Measurements from ENCODE around the gene PUM2.

Gene PUM2

DNA sequence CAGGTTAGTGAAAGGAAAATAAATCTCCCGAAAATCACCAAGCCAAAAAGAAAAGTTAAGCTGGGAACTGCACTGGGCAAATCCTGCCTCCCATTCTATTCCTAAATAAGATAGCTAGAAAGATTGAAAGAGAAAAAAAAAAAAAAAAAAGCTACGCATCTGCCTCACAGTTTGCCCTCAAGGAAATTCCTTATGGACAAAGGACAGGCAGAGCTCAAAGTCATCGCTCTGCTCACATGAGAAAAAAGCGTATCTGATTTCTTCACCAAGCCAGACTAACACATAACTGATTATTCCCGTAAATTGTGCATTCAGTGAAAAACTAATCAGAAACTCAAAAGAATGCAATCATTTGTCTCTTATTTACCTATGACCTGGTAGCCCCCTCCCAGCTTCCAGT is 50.0 kb downstream of the PUM2 start:
- no peaks in the 10 kb centered on the region for H3K9me3 ChIP-seq (ENCODE audit: control insufficient read depth in 2 of 2, low read length in 2 of 2)
- no peaks in the 10 kb centered on the region for H3K4me1 ChIP-seq (ENCODE audit: control insufficient read depth in 2 of 2, insufficient read depth in 2 of 2, low read length in 2 of 2)
- no peak overlapping the region for H3K9ac ChIP-seq (ENCODE audit: low read depth in 1 of 2, low read length in 2 of 2)
- no peak overlapping the region for H3K4me3 ChIP-seq (ENCODE audit: low read length in 2 of 2)
- H3K27me3 ChIP-seq (ENCODE audit: control insufficient read depth in 2 of 2, insufficient read depth in 2 of 2, low read length in 2 of 2) = no peaks in the 10 kb centered on the region
- peaks cover 36 to 48% of the 10 kb centered on the region in 2 donors for H3K36me3 ChIP-seq (ENCODE audit: control insufficient read depth in 2 of 2, insufficient read depth in 2 of 2, low read length in 2 of 2)
- H3K27ac ChIP-seq (ENCODE audit: low read depth in 2 of 2, low read length in 2 of 2) = no peak overlapping the region

DNA sequence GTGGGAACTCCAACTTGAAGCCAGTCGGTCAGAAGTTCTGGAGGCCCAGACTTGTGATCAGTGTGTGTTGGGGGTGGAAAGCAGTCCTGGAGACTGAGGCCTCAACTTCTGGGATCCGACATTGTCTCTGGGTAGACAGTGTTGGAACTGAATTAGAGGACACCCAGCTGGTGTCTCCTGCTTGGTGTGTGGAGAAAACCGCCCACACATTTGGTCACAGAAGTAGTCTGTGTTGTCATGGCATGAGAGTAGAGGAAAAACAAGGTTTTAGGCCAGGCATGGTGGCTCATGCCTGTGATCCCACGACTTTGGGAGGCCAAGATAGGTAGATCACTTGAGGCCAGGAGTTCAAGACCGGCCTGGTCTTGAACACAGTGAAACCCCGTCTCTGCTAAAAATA is 51.5 kb downstream of the PUM2 start:
- Histone ChIP-seq H3K9ac (ENCODE audit: low read depth in 1 of 2, low read length in 2 of 2) (no peak overlapping the region), H3K36me3 (ENCODE audit: control insufficient read depth in 2 of 2, insufficient read depth in 2 of 2, low read length in 2 of 2) (peaks cover 34 to 48% of the 10 kb centered on the region in 2 donors), H3K9me3 (ENCODE audit: control insufficient read depth in 2 of 2, low read length in 2 of 2) (no peaks in the 10 kb centered on the region), H3K27ac (ENCODE audit: low read depth in 2 of 2, low read length in 2 of 2) (no peak overlapping the region), H3K4me1 (ENCODE audit: control insufficient read depth in 2 of 2, insufficient read depth in 2 of 2, low read length in 2 of 2) (no peaks in the 10 kb centered on the region), H3K4me3 (ENCODE audit: low read length in 2 of 2) (no peak overlapping the region), H3K27me3 (ENCODE audit: control insufficient read depth in 2 of 2, insufficient read depth in 2 of 2, low read length in 2 of 2) (no peaks in the 10 kb centered on the region)

DNA sequence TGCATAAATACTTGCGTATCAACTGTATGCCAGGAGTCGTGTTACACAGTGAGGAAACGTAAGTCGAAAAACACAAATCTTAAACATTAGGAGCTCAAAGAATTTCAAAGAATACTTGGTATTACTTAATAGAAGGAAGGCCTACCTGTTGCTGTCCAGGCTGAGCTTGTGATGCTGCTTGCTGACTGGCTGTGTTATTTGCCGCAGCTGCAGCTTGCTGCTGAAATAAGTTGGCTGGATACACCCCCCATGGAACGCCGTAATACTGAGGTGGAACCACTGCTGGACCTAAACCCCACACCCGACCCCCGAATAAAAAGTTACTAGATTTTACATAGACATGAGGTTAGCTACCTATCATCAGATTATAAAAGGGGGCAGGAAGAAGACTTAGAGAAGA is 56.4 kb downstream of the PUM2 start:
- Histone ChIP-seq H3K4me3 (ENCODE audit: low read length in 2 of 2) (no peak overlapping the region), H3K27ac (ENCODE audit: low read depth in 2 of 2, low read length in 2 of 2) (no peak overlapping the region), H3K27me3 (ENCODE audit: control insufficient read depth in 2 of 2, insufficient read depth in 2 of 2, low read length in 2 of 2) (no peaks in the 10 kb centered on the region), H3K9ac (ENCODE audit: low read depth in 1 of 2, low read length in 2 of 2) (no peak overlapping the region), H3K36me3 (ENCODE audit: control insufficient read depth in 2 of 2, insufficient read depth in 2 of 2, low read length in 2 of 2) (peaks cover 37 to 54% of the 10 kb centered on the region in 2 donors), H3K9me3 (ENCODE audit: control insufficient read depth in 2 of 2, low read length in 2 of 2) (no peaks in the 10 kb centered on the region), H3K4me1 (ENCODE audit: control insufficient read depth in 2 of 2, insufficient read depth in 2 of 2, low read length in 2 of 2) (no peaks in the 10 kb centered on the region)

DNA sequence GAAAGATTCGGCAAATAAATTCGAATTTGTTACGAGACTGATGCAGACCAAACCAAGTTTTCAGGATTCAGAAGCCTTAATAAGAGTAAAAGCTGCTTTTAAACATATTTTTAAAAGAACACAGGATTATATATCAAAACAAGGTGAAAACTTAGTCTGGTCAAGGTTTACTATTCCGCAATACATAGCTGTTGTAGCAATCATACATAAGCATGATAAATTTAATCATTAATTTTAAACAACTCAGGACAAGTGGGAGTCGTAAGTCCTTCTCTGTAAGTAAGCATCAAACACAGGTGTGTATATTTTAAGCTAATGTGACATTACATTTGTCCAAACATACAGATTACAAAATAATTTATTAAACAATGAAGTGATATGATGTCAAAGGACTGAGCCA is 57.7 kb downstream of the PUM2 start:
- no peaks in the 10 kb centered on the region for H3K9me3 ChIP-seq (ENCODE audit: control insufficient read depth in 2 of 2, low read length in 2 of 2)
- H3K4me1 ChIP-seq (ENCODE audit: control insufficient read depth in 2 of 2, insufficient read depth in 2 of 2, low read length in 2 of 2) = no peaks in the 10 kb centered on the region
- no peaks in the 10 kb centered on the region for H3K27me3 ChIP-seq (ENCODE audit: control insufficient read depth in 2 of 2, insufficient read depth in 2 of 2, low read length in 2 of 2)
- peaks cover 44 to 58% of the 10 kb centered on the region in 2 donors for H3K36me3 ChIP-seq (ENCODE audit: control insufficient read depth in 2 of 2, insufficient read depth in 2 of 2, low read length in 2 of 2)
- no peak overlapping the region for H3K27ac ChIP-seq (ENCODE audit: low read depth in 2 of 2, low read length in 2 of 2)
- no peak overlapping the region for H3K9ac ChIP-seq (ENCODE audit: low read depth in 1 of 2, low read length in 2 of 2)
- H3K4me3 ChIP-seq (ENCODE audit: low read length in 2 of 2) = no peak overlapping the region

DNA sequence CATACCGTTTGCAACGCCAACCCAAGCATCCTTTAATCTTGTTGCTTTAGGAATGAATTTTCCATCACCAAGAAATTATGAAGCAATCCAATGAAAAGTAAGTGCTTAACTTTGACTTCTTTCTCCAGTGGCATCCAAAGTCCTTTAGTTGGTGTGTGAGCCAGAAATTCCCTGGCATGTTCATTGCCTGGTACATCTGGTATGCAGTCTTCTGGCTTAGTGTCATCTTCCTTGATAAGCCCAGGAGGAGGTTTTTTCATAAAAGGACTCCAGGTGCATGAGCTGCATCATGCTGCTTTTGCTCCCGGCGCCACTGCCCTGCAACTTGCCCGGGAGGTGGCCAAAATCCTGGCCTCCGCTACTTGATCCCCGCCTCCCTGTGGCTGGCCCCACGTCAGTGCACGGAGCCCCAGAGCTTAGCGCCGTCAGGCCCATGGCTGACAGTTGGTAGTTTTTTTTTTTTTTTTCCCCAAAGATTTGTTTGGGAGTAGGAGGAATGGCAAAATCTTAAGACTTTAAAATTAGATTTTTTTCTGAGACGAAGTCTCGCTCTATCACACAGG is 58.7 kb downstream of the PUM2 start:
- H3K4me3 ChIP-seq (ENCODE audit: low read length in 2 of 2) = no peak overlapping the region
- H3K27ac ChIP-seq (ENCODE audit: low read depth in 2 of 2, low read length in 2 of 2) = no peak overlapping the region
- no peak overlapping the region for H3K9ac ChIP-seq (ENCODE audit: low read depth in 1 of 2, low read length in 2 of 2)
- peaks cover 46 to 53% of the 10 kb centered on the region in 2 donors for H3K36me3 ChIP-seq (ENCODE audit: control insufficient read depth in 2 of 2, insufficient read depth in 2 of 2, low read length in 2 of 2)
- H3K27me3 ChIP-seq (ENCODE audit: control insufficient read depth in 2 of 2, insufficient read depth in 2 of 2, low read length in 2 of 2) = no peaks in the 10 kb centered on the region
- no peaks in the 10 kb centered on the region for H3K9me3 ChIP-seq (ENCODE audit: control insufficient read depth in 2 of 2, low read length in 2 of 2)
- H3K4me1 ChIP-seq (ENCODE audit: control insufficient read depth in 2 of 2, insufficient read depth in 2 of 2, low read length in 2 of 2) = no peaks in the 10 kb centered on the region

- H3K36me3 ChIP-seq (ENCODE audit: control insufficient read depth in 2 of 2, insufficient read depth in 2 of 2, low read length in 2 of 2) = peaks cover 44 to 50% of the 10 kb centered on the region in 2 donors
- no peaks in the 10 kb centered on the region for H3K9me3 ChIP-seq (ENCODE audit: control insufficient read depth in 2 of 2, low read length in 2 of 2)
- H3K9ac ChIP-seq (ENCODE audit: low read depth in 1 of 2, low read length in 2 of 2) = no peak overlapping the region
- no peak overlapping the region for H3K27ac ChIP-seq (ENCODE audit: low read depth in 2 of 2, low read length in 2 of 2)
- H3K27me3 ChIP-seq (ENCODE audit: control insufficient read depth in 2 of 2, insufficient read depth in 2 of 2, low read length in 2 of 2) = no peaks in the 10 kb centered on the region
- no peak overlapping the region for H3K4me3 ChIP-seq (ENCODE audit: low read length in 2 of 2)
- no peaks in the 10 kb centered on the region for H3K4me1 ChIP-seq (ENCODE audit: control insufficient read depth in 2 of 2, insufficient read depth in 2 of 2, low read length in 2 of 2)
These were observed 59.5 kb downstream of the PUM2 start for GRCh38 chr2:20291106-20291564.

DNA sequence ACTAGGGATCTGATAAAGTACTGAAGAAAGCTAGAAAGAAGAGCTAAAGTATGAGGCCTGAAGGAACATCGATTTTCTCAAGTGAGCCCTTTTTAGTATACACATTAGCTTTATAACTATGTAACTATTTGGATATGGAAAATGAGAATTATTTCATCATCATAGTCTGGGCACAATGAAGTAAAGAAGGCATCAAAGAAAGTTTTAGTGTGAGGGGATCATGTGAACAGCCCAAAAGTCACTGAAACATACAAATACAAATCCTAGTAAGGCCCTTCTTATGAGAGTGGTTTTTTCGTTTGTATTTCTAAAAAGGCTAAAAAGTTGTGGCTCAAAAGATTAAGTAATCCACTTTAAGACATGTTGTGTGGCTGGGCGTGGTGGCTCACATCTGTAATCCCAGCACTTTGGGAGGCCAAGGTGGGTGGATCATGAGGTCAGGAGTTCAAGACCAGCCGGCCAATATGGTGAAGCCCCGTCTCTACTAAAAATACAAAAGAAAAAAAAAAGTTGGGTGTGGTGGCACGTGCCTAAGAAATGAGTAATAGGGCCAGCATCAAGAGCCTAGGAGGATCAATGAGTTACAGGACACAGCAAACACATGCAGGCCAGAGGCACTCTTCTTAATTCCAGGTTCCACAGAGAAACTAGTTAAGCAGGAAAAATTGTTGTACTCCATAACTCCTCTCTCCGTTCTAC is 61.9 kb downstream of the PUM2 start:
- Histone ChIP-seq H3K4me1 (ENCODE audit: control insufficient read depth in 2 of 2, insufficient read depth in 2 of 2, low read length in 2 of 2) (no peaks in the 10 kb centered on the region), H3K27ac (ENCODE audit: low read depth in 2 of 2, low read length in 2 of 2) (no peak overlapping the region), H3K4me3 (ENCODE audit: low read length in 2 of 2) (no peak overlapping the region), H3K9ac (ENCODE audit: low read depth in 1 of 2, low read length in 2 of 2) (no peak overlapping the region), H3K27me3 (ENCODE audit: control insufficient read depth in 2 of 2, insufficient read depth in 2 of 2, low read length in 2 of 2) (no peaks in the 10 kb centered on the region), H3K9me3 (ENCODE audit: control insufficient read depth in 2 of 2, low read length in 2 of 2) (no peaks in the 10 kb centered on the region), H3K36me3 (ENCODE audit: control insufficient read depth in 2 of 2, insufficient read depth in 2 of 2, low read length in 2 of 2) (peaks cover 49 to 50% of the 10 kb centered on the region in 2 donors)

DNA sequence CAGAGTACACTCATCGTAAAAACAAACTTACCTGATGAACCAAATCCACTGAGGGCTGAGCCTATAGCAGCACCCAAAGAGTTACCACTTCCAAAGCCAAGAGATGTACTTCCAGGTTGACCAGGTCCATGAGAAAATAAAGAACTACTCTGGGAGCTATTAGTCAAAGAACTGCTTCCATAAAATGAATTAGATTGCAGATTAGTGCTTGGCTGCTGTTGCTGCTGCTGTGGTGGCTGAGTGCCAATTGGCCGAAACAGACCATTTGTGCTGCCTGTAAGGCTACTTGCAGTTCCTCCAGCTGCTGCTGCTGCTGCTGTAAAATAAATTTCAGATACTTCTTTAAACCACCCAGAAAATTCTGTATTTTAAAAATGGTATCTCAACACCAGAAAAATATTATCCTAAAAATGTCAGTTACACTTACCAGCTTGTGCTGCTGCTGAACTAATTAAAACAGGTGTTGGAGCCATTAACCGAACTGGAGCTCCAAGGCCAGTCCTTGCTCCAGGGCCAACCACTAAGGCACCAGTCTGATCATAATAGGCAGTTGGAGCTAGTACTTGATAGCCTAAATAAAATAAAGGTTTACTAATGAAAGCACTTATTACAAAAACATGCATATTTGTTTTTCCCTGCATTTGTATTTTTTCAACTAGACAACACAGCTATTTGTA is 67.6 kb downstream of the PUM2 start:
- Histone ChIP-seq H3K27me3 (ENCODE audit: control insufficient read depth in 2 of 2, insufficient read depth in 2 of 2, low read length in 2 of 2) (no peaks in the 10 kb centered on the region), H3K36me3 (ENCODE audit: control insufficient read depth in 2 of 2, insufficient read depth in 2 of 2, low read length in 2 of 2) (peaks cover 54 to 57% of the 10 kb centered on the region in 2 donors), H3K27ac (ENCODE audit: low read depth in 2 of 2, low read length in 2 of 2) (no peak overlapping the region), H3K4me1 (ENCODE audit: control insufficient read depth in 2 of 2, insufficient read depth in 2 of 2, low read length in 2 of 2) (no peaks in the 10 kb centered on the region), H3K4me3 (ENCODE audit: low read length in 2 of 2) (no peak overlapping the region), H3K9ac (ENCODE audit: low read depth in 1 of 2, low read length in 2 of 2) (no peak overlapping the region), H3K9me3 (ENCODE audit: control insufficient read depth in 2 of 2, low read length in 2 of 2) (no peaks in the 10 kb centered on the region)

GRCh38 chr2:20281876-20282275 is 68.8 kb downstream of the PUM2 start:
- H3K9ac ChIP-seq (ENCODE audit: low read depth in 1 of 2, low read length in 2 of 2) = peak overlapping the region in 1 of 2 donors; percentile 11
- no peaks in the 10 kb centered on the region for H3K27me3 ChIP-seq (ENCODE audit: control insufficient read depth in 2 of 2, insufficient read depth in 2 of 2, low read length in 2 of 2)
- H3K4me1 ChIP-seq (ENCODE audit: control insufficient read depth in 2 of 2, insufficient read depth in 2 of 2, low read length in 2 of 2) = no peaks in the 10 kb centered on the region
- H3K36me3 ChIP-seq (ENCODE audit: control insufficient read depth in 2 of 2, insufficient read depth in 2 of 2, low read length in 2 of 2) = peaks cover 47 to 59% of the 10 kb centered on the region in 2 donors
- H3K27ac ChIP-seq (ENCODE audit: low read depth in 2 of 2, low read length in 2 of 2) = no peak overlapping the region
- H3K4me3 ChIP-seq (ENCODE audit: low read length in 2 of 2) = no peak overlapping the region
- no peaks in the 10 kb centered on the region for H3K9me3 ChIP-seq (ENCODE audit: control insufficient read depth in 2 of 2, low read length in 2 of 2)

GRCh38 chr2:20273042-20273441 is 77.6 kb downstream of the PUM2 start:
- Histone ChIP-seq H3K27me3 (ENCODE audit: control insufficient read depth in 2 of 2, insufficient read depth in 2 of 2, low read length in 2 of 2) (no peaks in the 10 kb centered on the region), H3K36me3 (ENCODE audit: control insufficient read depth in 2 of 2, insufficient read depth in 2 of 2, low read length in 2 of 2) (peaks cover 7 to 12% of the 10 kb centered on the region in 2 donors), H3K4me3 (ENCODE audit: low read length in 2 of 2) (no peak overlapping the region), H3K27ac (ENCODE audit: low read depth in 2 of 2, low read length in 2 of 2) (no peak overlapping the region), H3K9me3 (ENCODE audit: control insufficient read depth in 2 of 2, low read length in 2 of 2) (no peaks in the 10 kb centered on the region), H3K9ac (ENCODE audit: low read depth in 1 of 2, low read length in 2 of 2) (no peak overlapping the region), H3K4me1 (ENCODE audit: control insufficient read depth in 2 of 2, insufficient read depth in 2 of 2, low read length in 2 of 2) (no peaks in the 10 kb centered on the region)
